ENCODE results near the gene APRT. TPM values are rescaled to one million over a fixed set of nuclear protein-coding genes. Genes with fewer than 3 reads are reported as not detected.

Gene APRT
- total RNA-seq, 4 donors from 2014 or later = 32.5 to 82.2 (median 56.3) TPM

- Histone ChIP-seq H3K36me3 (no peaks in the 10 kb centered on the region), H3K27ac (no peak overlapping the region), H3K4me1 (peaks cover 0 to 9% of the 10 kb centered on the region in 2 donors), H3K9me3 (no peaks in the 10 kb centered on the region), H3K27me3 (no peaks in the 10 kb centered on the region), H3K4me3 (no peak overlapping the region)
- intact Hi-C loops (cut with DNase I; ENCODE audit: low total_unique reads) = no loop called here
- TF ChIP-seq POLR2A (IDR thresholded peaks at IDR 0.05) (no peak), CTCF (IDR thresholded peaks at IDR 0.05) (no peak)
- no peak for DNase-seq
Observed at GRCh38 chr16:88800277-88800592, 11.5 kb downstream of the APRT start.

GRCh38 chr16:88799569-88800276, 12.0 kb downstream of the APRT start:
- Histone ChIP-seq H3K36me3 (no peaks in the 10 kb centered on the region), H3K27ac (no peak overlapping the region), H3K27me3 (no peaks in the 10 kb centered on the region), H3K9me3 (no peaks in the 10 kb centered on the region), H3K4me3 (no peak overlapping the region), H3K4me1 (peaks cover 0 to 9% of the 10 kb centered on the region in 2 donors)
- intact Hi-C loops (cut with DNase I; ENCODE audit: low total_unique reads) = no loop called here
- DNase-seq = no peak
- no peak for TF ChIP-seq CTCF (IDR thresholded peaks at IDR 0.05)
- no peak for TF ChIP-seq POLR2A (IDR thresholded peaks at IDR 0.05)

- DNase-seq = no peak
Observed at GRCh38 chr16:88798772-88799455, 12.8 kb downstream of the APRT start.

GRCh38 chr16:88798073-88798472, 13.7 kb downstream of the APRT start:
- no peaks in the 10 kb centered on the region for H3K36me3 ChIP-seq
- no peak for TF ChIP-seq POLR2A (IDR thresholded peaks at IDR 0.05)
- TF ChIP-seq CTCF (IDR thresholded peaks at IDR 0.05) = no peak
- DNase-seq = no peak
- H3K9me3 ChIP-seq = no peaks in the 10 kb centered on the region
- no peaks in the 10 kb centered on the region for H3K4me1 ChIP-seq
- H3K27ac ChIP-seq = no peak overlapping the region
- H3K27me3 ChIP-seq = peaks cover 0 to 7% of the 10 kb centered on the region in 2 donors
- no peak overlapping the region for H3K4me3 ChIP-seq
- intact Hi-C loops (cut with DNase I; ENCODE audit: low total_unique reads) = no loop called here

More at GRCh38 chr16:88798772-88799455, 12.8 kb downstream of the APRT start:
- no peaks in the 10 kb centered on the region for H3K36me3 ChIP-seq
- no peak overlapping the region for H3K4me3 ChIP-seq
- H3K27ac ChIP-seq = no peak overlapping the region
- peaks cover 0 to 3% of the 10 kb centered on the region in 2 donors for H3K4me1 ChIP-seq
- no peaks in the 10 kb centered on the region for H3K9me3 ChIP-seq
- no peaks in the 10 kb centered on the region for H3K27me3 ChIP-seq
- TF ChIP-seq CTCF (IDR thresholded peaks at IDR 0.05) = no peak
- TF ChIP-seq POLR2A (IDR thresholded peaks at IDR 0.05) = no peak
- intact Hi-C loops (cut with DNase I; ENCODE audit: low total_unique reads) = no loop called here

GRCh38 chr16:88796278-88796677, 15.4 kb downstream of the APRT start:
- H3K4me3 ChIP-seq = no peak overlapping the region
- intact Hi-C loops (cut with DNase I; ENCODE audit: low total_unique reads) = no loop called here
- H3K9me3 ChIP-seq = no peaks in the 10 kb centered on the region
- no peak overlapping the region for H3K27ac ChIP-seq
- DNase-seq = no peak
- peaks cover 0 to 8% of the 10 kb centered on the region in 2 donors for H3K27me3 ChIP-seq
- H3K4me1 ChIP-seq = no peaks in the 10 kb centered on the region
- no peak for TF ChIP-seq CTCF (IDR thresholded peaks at IDR 0.05)
- TF ChIP-seq POLR2A (IDR thresholded peaks at IDR 0.05) = no peak
- no peaks in the 10 kb centered on the region for H3K36me3 ChIP-seq

Data from uterus (tissue), 4 donors.